Peyer's patch (tissue), 4 donors: ENCODE results near the gene CHST11.

Experiments used
- POLR2A ChIP-seq, 2 donors: fragments of 450-650 bp; IDR thresholded peaks; one replicate each; pipeline ENCODE4 v1.5.1; 2017; ENCODE audit warnings: antibody characterized with exemption in 2 of 2, mild to moderate bottlenecking in 2 of 2, moderate library complexity in 2 of 2
- TF ChIP-seq, protein P1 (sequence below), 6 experiments: fragments of 450-650 bp in 4 of 6; fragments of 200-600 bp in 2 of 6; sonication (generic) in 1 of 6; IDR thresholded peaks; one replicate each; pipeline ENCODE4 v1.5.1; 2017 to 2019; ENCODE audit warnings: antibody characterized with exemption in 6 of 6, mild to moderate bottlenecking in 3 of 6, moderate library complexity in 1 of 6

- TF ChIP-seq, protein P1, sequence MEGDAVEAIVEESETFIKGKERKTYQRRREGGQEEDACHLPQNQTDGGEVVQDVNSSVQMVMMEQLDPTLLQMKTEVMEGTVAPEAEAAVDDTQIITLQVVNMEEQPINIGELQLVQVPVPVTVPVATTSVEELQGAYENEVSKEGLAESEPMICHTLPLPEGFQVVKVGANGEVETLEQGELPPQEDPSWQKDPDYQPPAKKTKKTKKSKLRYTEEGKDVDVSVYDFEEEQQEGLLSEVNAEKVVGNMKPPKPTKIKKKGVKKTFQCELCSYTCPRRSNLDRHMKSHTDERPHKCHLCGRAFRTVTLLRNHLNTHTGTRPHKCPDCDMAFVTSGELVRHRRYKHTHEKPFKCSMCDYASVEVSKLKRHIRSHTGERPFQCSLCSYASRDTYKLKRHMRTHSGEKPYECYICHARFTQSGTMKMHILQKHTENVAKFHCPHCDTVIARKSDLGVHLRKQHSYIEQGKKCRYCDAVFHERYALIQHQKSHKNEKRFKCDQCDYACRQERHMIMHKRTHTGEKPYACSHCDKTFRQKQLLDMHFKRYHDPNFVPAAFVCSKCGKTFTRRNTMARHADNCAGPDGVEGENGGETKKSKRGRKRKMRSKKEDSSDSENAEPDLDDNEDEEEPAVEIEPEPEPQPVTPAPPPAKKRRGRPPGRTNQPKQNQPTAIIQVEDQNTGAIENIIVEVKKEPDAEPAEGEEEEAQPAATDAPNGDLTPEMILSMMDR (IDR thresholded peaks at IDR 0.05): no peak
- no peak for TF ChIP-seq POLR2A (IDR thresholded peaks at IDR 0.05)
Measured at GRCh38 chr12:104467346-104467837, 10.6 kb downstream of the CHST11 start.
